BJ (cell line): ENCODE data around the gene MRPL34. TPM values are rescaled to one million over a fixed set of nuclear protein-coding genes. Genes with fewer than 3 reads are reported as not detected.
"Not testable (repeated sequence)": the region's sequence is repeated elsewhere in the genome, so short reads cannot be mapped to it uniquely, and the experiment has no call there.

ENCODE experiments used
- CTCF ChIA-PET: fragments of 350-600 bp; formaldehyde crosslinking; extraction: SDS; loops from one replicate; lab custom pipeline; 2021; ENCODE audit warnings: antibody characterized with exemption, inconsistent platforms; lab: Yijun Ruan, JAX
- POLR2A ChIA-PET: fragments of 300-600 bp; sonication (Branson Sonifier 250); formaldehyde crosslinking; extraction: SDS; loops from one replicate; lab custom pipeline; 2021; ENCODE audit warnings: antibody characterized with exemption; lab: Charles Lee
- DNase-seq: peaks from one replicate; pipeline ENCODE4 v3.0.0-alpha.2; 2011; ENCODE audit warnings: low read depth
- H3K27me3 ChIP-seq: 2 replicates; pipeline ENCODE4 v1.6.0; 2011; ENCODE audit warnings: low read length; ENCODE audit not compliant: control insufficient read depth, insufficient read depth
- H3K36me3 ChIP-seq: 2 replicates; pipeline ENCODE4 v1.5.1; 2011; ENCODE audit warnings: low read length; ENCODE audit not compliant: control insufficient read depth, insufficient read depth
- H3K4me3 ChIP-seq: 2 replicates; pipeline ENCODE4 v1.5.1; 2011; ENCODE audit warnings: low read depth, mild to moderate bottlenecking, control low read depth, low read length
- CTCF ChIP-seq: IDR thresholded peaks from 2 replicates; pipeline ENCODE4 v1.5.1; 2011; ENCODE audit warnings: low read depth, mild to moderate bottlenecking, control low read depth, inconsistent platforms, low read length, moderate library complexity; ENCODE audit not compliant: insufficient read depth
- polyA plus RNA-seq: library from polyadenylated mRNA; depleted of rRNA; stranded (reverse); fragments of >200 nt; gene quantifications from 2 replicates; pipeline ENCODE4 v1.2.3, GENCODE V29; 2011

The MRPL34 gene
- polyA plus RNA-seq, 1 experiment, result 19.9 TPM

DNA sequence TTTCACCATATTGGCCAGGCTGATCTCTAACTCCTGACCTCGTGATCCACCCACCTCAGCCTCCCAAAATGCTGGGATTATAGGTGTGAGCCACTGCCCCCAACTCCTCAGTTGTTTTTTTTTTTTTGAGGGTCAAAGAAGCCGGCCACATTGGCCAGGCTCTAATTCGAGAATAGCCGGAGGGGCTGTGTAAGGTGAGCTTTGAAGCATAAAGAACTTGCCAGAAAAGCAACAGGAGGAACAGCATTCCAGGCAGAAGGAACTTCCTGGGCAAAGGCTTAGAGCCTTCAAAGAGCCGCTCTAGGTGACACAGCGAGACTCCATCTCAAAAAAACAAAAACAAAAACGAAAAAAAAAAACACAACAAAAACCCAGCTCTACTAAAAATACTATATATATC lies 39.6 kb upstream of the MRPL34 start:
- CTCF ChIA-PET, result interaction anchor here (0.6 to 1.8 kb wide), 3 partner anchors 17 to 39 kb away, joined by 3 to 4 read pairs (median 3); partner anchors contain the start of gene MRPL34

DNA sequence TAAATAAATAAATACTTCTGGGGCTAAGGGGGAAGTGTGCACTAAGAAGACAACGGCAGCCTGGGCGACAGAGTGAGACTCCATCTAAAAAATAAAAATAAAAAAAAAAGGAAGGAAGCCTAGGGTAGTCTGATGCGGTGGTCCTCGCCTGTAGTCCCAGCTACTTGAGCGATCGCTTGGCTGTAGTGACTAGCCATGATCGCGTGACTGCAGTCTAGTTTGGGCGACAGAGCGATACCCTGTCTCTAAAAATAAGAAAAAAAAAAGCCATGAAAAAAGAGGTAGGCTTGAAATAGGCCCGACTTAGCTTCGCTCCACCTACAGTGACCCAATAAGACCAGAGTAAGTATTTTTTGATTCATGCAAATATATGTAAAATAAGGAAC lies 39.1 kb upstream of the MRPL34 start:
- DNase-seq, result no peak
- TF ChIP-seq CTCF, result no peak
- ChIA-PET CTCF (interaction anchor here (0.6 to 2.2 kb wide), 5 partner anchors 16 to 79 kb away, joined by 3 to 5 read pairs (median 3); partner anchors contain the start of gene MRPL34), POLR2A (interaction anchor here (0.6 to 0.7 kb wide), 3 partner anchors 42 to 209 kb away, joined by 3 to 4 read pairs (median 3); partner anchors contain the start of genes DDA1 and USE1)
- Histone ChIP-seq H3K27me3 (no peaks in the 10 kb centered on the region), H3K4me3 (no peak overlapping the region), H3K36me3 (peaks cover 8% of the 10 kb centered on the region)

More for the DNA sequence above, 39.6 kb upstream of the MRPL34 start:
- POLR2A ChIA-PET, result no interaction called here
- no peak for DNase-seq
- no peak for TF ChIP-seq CTCF
- Histone ChIP-seq H3K4me3 (no peak overlapping the region), H3K36me3 (peaks cover 4% of the 10 kb centered on the region; the same call in 1 of the 2 replicates), H3K27me3 (no peaks in the 10 kb centered on the region)

DNA sequence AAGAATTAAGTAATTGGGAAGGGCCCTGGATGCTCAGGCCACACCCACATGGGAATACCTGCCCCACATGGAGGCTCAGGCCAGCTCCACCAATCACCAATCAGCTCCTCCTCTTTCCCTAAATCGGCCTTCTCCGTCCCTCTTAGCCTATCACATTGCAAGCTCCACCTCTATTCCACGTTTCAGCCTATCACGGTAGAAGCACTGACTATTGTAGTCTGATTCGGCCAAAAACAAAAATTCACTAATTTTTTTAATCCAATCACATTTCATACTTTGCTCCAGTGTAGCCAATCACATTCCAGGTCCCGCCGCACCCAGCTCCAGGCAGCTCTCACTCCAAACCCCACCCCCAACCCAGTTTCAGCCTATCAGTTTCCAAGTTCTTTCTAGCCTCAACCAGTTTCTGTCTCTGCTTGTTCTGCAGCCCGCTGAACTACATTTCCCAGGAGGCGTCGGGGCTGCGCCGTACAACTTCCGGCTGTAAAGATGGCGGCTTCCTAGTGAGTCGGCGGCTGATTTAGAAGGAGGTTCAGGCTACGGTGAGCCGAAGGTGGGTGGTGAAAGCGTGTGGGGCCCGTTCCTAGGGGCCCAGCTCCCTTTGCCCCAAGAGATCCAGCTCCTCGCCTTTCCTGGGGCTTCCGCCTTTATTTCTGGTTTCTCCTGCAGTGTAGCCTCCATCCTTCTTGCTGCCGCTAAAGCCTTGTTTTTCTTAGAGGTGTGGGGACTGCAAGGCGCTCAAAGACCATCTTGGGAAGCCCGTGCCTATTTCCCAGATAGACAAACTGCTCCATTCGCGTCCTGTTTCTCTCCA lies 38.5 kb upstream of the MRPL34 start, which contains the start of gene BABAM1:
Gene BABAM1, plus strand, starts transcription at position 469 of the 814 bp plus-strand sequence. CDS start 1,364 bp downstream, outside the sequence.
- ChIA-PET POLR2A (interaction anchor here (0.6 to 0.7 kb wide), 3 partner anchors 42 to 210 kb away, joined by 3 to 4 read pairs (median 3); partner anchors contain the start of genes DDA1 and USE1), CTCF (interaction anchor here (0.6 to 2.2 kb wide), 5 partner anchors 15 to 80 kb away, joined by 3 to 5 read pairs (median 3); partner anchors contain the start of gene MRPL34)
- no peaks in the 10 kb centered on the region for H3K27me3 ChIP-seq
- DNase-seq, result peak; percentile 99
- no peak for TF ChIP-seq CTCF
- H3K4me3 ChIP-seq, result peak within 1 kb of the TSS; percentile 80
- peaks cover 9% of the 10 kb centered on the region for H3K36me3 ChIP-seq

DNA sequence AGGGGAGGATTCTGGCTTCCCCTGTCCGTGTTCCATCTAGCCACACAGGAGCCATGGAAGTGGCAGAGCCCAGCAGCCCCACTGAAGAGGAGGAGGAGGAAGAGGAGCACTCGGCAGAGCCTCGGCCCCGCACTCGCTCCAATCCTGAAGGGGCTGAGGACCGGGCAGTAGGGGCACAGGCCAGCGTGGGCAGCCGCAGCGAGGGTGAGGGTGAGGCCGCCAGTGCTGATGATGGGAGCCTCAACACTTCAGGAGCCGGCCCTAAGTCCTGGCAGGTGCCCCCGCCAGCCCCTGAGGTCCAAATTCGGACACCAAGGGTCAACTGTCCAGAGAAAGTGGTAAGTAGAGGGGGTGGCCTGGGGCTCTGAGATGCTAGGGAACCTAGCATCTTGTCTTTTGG lies 36.9 kb upstream of the MRPL34 start:
- DNase-seq, result no peak
- Histone ChIP-seq H3K4me3 (no peak overlapping the region), H3K27me3 (no peaks in the 10 kb centered on the region), H3K36me3 (peaks cover 12% of the 10 kb centered on the region)
- no peak for TF ChIP-seq CTCF
- ChIA-PET CTCF (interaction anchor here (2.2 kb wide), 1 partner anchor 14 kb away, joined by 5 read pairs; no protein-coding TSS in a partner anchor), POLR2A (no interaction called here)

- H3K4me3 ChIP-seq, H3K27me3 ChIP-seq, DNase-seq, POLR2A ChIA-PET: not testable (repeated sequence)
- H3K36me3 ChIP-seq, result peaks cover 23% of the 10 kb centered on the region
- CTCF ChIA-PET, result interaction anchor here (1.8 kb wide), 1 partner anchor 9 kb away, joined by 8 read pairs; no protein-coding TSS in a partner anchor
These were observed 30.8 kb upstream of the MRPL34 start for GRCh38 chr19:17274892-17275291.
